ENCODE data around the gene CEMIP.

- no peak for TF ChIP-seq CTCF (optimal IDR thresholded peaks at IDR 0.05 in 1 of 3, IDR thresholded peaks at IDR 0.05 in 1 of 3, conservative IDR thresholded peaks at IDR 0.05 in 1 of 3; ENCODE audit: extremely low read depth in 1 of 3, insufficient read depth in 2 of 3, low read length in 3 of 3)
- TF ChIP-seq EZH2 (IDR thresholded peaks at IDR 0.05; ENCODE audit: low read length), result no peak
Measured at GRCh38 chr15:80939216-80939615, 160.0 kb downstream of the CEMIP start.

Data from keratinocyte (primary cell).